Endothelial cell (in vitro differentiated cells): ENCODE measurements around the gene PDZD7. TPM values are rescaled to one million over a fixed set of nuclear protein-coding genes. Genes with fewer than 3 reads are reported as not detected.

Experiments
- DNase-seq: peaks from one replicate; pipeline ENCODE4 v3.0.0; 2021; ENCODE audit warnings: low spot score
- H3K27ac Mint-ChIP-seq: one replicate; pipeline ENCODE4 v1.8.0; 2021; ENCODE audit warnings: mixed read lengths, inconsistent platforms; ENCODE audit not compliant: unreplicated experiment
- H3K27me3 Mint-ChIP-seq: one replicate; pipeline ENCODE4 v1.8.0; 2021; ENCODE audit warnings: mild to moderate bottlenecking, moderate library complexity, mixed read lengths, inconsistent platforms; ENCODE audit not compliant: unreplicated experiment
- H3K36me3 Mint-ChIP-seq: one replicate; pipeline ENCODE4 v1.8.0; 2021; ENCODE audit warnings: mild to moderate bottlenecking, low read depth, mixed read lengths, inconsistent platforms; ENCODE audit not compliant: unreplicated experiment
- H3K4me1 Mint-ChIP-seq: one replicate; pipeline ENCODE4 v1.8.0; 2021; ENCODE audit warnings: mild to moderate bottlenecking, mixed read lengths, inconsistent platforms; ENCODE audit not compliant: unreplicated experiment
- H3K4me3 Mint-ChIP-seq: one replicate; pipeline ENCODE4 v1.8.0; 2021; ENCODE audit warnings: mild to moderate bottlenecking, mixed read lengths, inconsistent platforms; ENCODE audit not compliant: unreplicated experiment
- H3K9me3 Mint-ChIP-seq: one replicate; pipeline ENCODE4 v1.8.0; 2021; ENCODE audit warnings: mixed read lengths, inconsistent platforms; ENCODE audit not compliant: unreplicated experiment
- total RNA-seq: library from RNA; stranded (reverse); fragmentation: NEBNext Ultra II Directional; extraction: Animal tissue kit (Norgen Biotek cat#: 25700); gene quantifications from one replicate; pipeline ENCODE4 v1.2.1, GENCODE V29; 2021; ENCODE audit not compliant: unreplicated experiment
- TF ChIP-seq, protein P1 (sequence below): fragments of 200-600 bp; sonication (generic); IDR thresholded peaks from one replicate; pipeline ENCODE4 v1.5.0; 2021; ENCODE audit warnings: antibody characterized with exemption; ENCODE audit not compliant: unreplicated experiment

PDZD7 gene
- total RNA-seq, 1 donor from 2014 or later = 0.54 TPM

DNA sequence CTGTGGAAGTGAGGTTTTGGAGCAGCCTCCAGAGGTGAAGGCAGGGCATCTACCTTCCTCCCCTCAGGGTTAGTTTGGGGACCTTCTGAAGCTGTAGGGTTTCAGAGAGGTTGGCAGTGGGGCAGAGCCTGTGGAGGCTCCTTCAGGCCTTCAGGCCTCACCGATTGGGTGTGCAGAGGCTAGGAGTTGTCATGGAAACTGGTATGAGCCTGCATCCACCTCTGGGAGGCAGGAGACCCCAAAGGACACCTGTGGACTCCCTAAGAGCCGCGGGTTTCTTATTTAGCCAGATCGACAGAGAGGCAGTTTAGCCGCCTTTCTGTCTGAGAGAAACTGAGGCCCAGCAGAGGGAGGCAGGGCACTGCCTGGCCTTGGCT lies 29.3 kb downstream of the PDZD7 start:
- TF ChIP-seq, protein P1, sequence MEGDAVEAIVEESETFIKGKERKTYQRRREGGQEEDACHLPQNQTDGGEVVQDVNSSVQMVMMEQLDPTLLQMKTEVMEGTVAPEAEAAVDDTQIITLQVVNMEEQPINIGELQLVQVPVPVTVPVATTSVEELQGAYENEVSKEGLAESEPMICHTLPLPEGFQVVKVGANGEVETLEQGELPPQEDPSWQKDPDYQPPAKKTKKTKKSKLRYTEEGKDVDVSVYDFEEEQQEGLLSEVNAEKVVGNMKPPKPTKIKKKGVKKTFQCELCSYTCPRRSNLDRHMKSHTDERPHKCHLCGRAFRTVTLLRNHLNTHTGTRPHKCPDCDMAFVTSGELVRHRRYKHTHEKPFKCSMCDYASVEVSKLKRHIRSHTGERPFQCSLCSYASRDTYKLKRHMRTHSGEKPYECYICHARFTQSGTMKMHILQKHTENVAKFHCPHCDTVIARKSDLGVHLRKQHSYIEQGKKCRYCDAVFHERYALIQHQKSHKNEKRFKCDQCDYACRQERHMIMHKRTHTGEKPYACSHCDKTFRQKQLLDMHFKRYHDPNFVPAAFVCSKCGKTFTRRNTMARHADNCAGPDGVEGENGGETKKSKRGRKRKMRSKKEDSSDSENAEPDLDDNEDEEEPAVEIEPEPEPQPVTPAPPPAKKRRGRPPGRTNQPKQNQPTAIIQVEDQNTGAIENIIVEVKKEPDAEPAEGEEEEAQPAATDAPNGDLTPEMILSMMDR = no peak
- no peaks in the 10 kb centered on the region for H3K9me3 Mint-ChIP-seq
- H3K36me3 Mint-ChIP-seq = peaks cover 16% of the 10 kb centered on the region
- peaks cover 12% of the 10 kb centered on the region for H3K4me1 Mint-ChIP-seq
- no peak overlapping the region for H3K27ac Mint-ChIP-seq
- peak overlapping the region; percentile 90 for H3K4me3 Mint-ChIP-seq
- no peak for DNase-seq
- peaks cover 7% of the 10 kb centered on the region for H3K27me3 Mint-ChIP-seq

DNA sequence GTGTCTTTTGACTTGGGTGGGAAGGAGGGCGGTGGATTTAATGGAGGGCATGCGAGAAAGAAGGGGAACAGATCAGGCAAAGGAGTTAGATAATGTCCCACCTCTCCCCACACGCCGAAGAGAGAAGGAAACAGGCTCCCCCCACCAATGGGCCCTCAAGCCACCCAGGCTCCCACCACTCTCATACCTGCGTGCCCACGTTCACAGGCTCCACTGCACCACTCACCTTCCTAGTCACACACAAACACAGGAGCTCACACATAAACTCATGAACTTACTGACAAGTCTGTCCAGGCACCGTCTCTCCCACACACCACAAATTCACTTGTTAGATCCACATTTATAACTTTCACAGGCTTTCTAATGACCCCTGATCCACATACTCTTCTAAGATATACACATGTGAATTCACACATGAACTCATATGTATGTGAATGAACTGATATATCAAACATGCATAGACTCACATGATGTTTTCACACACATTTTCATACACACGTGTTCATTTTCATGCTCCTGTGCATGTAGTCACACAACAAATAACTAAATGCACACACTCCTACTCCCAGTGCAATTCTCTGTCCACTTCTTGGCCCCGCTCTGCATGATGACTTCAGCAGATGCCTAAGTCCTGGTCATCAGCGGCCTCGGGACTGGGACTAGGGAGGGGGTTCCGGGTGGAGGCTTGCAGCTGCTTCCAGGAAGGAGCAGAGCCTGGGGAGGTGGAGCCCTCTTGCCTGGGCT lies 29.8 kb downstream of the PDZD7 start:
- Mint-ChIP-seq H3K4me3 (peak overlapping the region; percentile 90), H3K27me3 (peaks cover 8% of the 10 kb centered on the region), H3K9me3 (no peaks in the 10 kb centered on the region), H3K36me3 (peaks cover 13% of the 10 kb centered on the region), H3K27ac (peak overlapping the region; percentile 82), H3K4me1 (peaks cover 17% of the 10 kb centered on the region)
- TF ChIP-seq, protein P1 = no peak
- no peak for DNase-seq

DNA sequence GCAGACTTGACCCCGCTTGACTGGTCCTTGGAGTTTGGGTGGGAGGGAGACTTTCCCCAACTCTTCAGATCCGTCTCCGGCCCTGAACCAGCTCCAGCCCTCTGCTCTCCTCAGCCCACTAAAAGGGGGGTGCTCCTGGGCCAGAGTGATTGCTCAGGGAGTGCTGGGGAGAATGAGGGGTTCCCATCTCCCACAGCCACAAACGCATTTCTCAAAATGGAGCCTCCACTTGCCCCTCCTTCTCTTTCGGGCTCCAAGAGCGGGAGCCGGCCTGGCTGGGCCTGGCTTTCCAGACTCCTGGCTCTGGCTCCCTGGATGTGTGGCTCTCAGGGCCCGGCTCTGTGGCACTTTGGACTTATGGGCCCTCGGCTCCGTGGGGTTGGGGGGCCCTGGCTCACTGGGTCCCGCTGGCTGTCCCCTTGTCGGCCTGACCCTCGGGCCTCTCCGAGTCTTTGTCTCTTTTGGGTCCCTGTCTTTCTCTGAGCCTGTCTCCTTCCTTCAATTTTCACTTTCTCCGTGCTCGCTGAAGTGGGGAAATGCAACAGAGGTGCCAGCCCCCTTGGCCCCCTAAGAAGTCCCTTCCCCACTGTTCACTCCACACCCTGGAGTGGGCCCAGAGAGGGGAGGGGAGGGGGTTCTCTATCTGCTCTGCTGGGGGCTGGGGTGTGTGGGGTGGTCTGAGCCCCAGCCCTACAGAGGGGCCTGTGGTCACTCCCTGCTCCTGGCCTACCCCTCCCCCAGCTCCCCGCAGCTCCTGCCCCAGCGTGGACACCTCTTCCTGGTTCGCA lies 30.6 kb downstream of the PDZD7 start:
- Mint-ChIP-seq H3K27me3 (peaks cover 8% of the 10 kb centered on the region), H3K27ac (peak overlapping the region; percentile 82), H3K36me3 (peaks cover 8% of the 10 kb centered on the region), H3K4me1 (peaks cover 17% of the 10 kb centered on the region), H3K9me3 (no peaks in the 10 kb centered on the region), H3K4me3 (peak overlapping the region; percentile 90)
- no peak for DNase-seq
- TF ChIP-seq, protein P1 = no peak

DNA sequence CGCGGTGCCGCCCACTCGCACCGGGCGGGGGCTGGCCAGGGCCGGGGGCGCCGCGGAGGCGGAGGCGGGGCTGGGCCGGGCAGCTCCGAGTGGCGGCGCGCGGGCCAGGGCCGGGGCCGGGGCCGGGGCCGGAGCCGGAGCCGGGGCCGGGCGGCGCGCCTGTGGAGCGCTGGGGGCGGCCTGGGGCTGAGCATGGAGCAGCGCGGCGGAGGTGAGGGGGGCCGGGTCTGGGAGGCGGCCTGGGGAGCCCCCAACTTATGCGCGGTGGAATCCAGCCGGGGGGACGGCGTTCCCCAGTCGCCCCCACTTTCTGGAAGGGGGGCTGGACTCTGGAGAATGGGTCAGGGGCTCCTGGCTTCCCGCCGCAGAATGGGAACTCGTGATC lies 31.2 kb downstream of the PDZD7 start, which contains the start of gene LZTS2:
LZTS2 (plus strand) TSS at position 67 of the 385 bp plus-strand sequence. CDS start 2,731 bp downstream, outside the sequence.
- H3K4me1 Mint-ChIP-seq = peaks cover 18% of the 10 kb centered on the region
- TF ChIP-seq, protein P1 = no peak
- H3K4me3 Mint-ChIP-seq = peak within 1 kb of the TSS; percentile 95
- peak within 1 kb of the TSS; percentile 88 for H3K27ac Mint-ChIP-seq
- H3K36me3 Mint-ChIP-seq = peaks cover 8% of the 10 kb centered on the region
- no peaks in the 10 kb centered on the region for H3K9me3 Mint-ChIP-seq
- peaks cover 8% of the 10 kb centered on the region for H3K27me3 Mint-ChIP-seq
- peak; percentile 63 for DNase-seq
